Measurements from ENCODE around the gene MRPL50. TPM values are rescaled to one million over a fixed set of nuclear protein-coding genes. Genes with fewer than 3 reads are reported as not detected.

MRPL50 gene
- total RNA-seq, 1 donor from 2014 or later: 11.9 TPM

DNA sequence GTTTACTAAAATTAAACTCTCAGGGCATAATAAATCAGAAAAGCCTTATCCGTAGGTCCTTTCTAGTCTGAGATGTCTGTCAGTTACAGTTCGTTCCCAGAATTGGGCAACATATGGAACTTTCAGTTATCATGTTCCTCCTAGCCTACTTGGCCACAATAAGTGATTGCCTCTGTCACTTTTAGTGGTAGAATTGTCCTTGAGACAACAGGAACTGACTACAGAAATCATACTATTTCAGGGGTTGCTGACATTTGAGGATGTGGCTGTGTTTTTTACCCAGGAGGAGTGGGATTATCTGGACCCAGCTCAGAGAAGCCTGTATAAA is 1.2 kb upstream of the MRPL50 start:
- H3K36me3 Mint-ChIP-seq (ENCODE audit: low read depth, unreplicated experiment): peaks cover 39% of the 10 kb centered on the region
- no peak for TF ChIP-seq CTCF (IDR thresholded peaks at IDR 0.05; ENCODE audit: insufficient read depth, low read depth, low read length)
- no peak for TF ChIP-seq EZH2 (IDR thresholded peaks at IDR 0.05; ENCODE audit: insufficient read depth, low read length)
- H3K9me3 ChIP-seq (ENCODE audit: insufficient read depth, low read depth, low read length): peaks cover 3% of the 10 kb centered on the region
- H3K4me1 Mint-ChIP-seq (ENCODE audit: low read depth, unreplicated experiment): peaks cover 23% of the 10 kb centered on the region
- H3K27ac Mint-ChIP-seq (ENCODE audit: unreplicated experiment): no peak overlapping the region
- no peaks in the 10 kb centered on the region for H3K27me3 Mint-ChIP-seq (ENCODE audit: low read depth, unreplicated experiment)
- H2AFZ ChIP-seq (ENCODE audit: low read depth, low read length): no peak overlapping the region
- H4K20me1 ChIP-seq (ENCODE audit: insufficient read depth, low read length): peaks cover 18% of the 10 kb centered on the region
- DNase-seq (ENCODE audit: low read depth) (no peak), FAIRE-seq (no peak)
- peak overlapping the region; percentile 98 for H3K4me3 Mint-ChIP-seq (ENCODE audit: unreplicated experiment)
- peak overlapping the region; percentile 95 for H3K4me2 ChIP-seq (ENCODE audit: low read length)
- H3K27ac ChIP-seq (ENCODE audit: low read depth, low read length): no peak overlapping the region
- H3K36me3 ChIP-seq (ENCODE audit: insufficient read depth, low read length): peaks cover 26% of the 10 kb centered on the region
- H3K9me3 Mint-ChIP-seq (ENCODE audit: unreplicated experiment): peaks cover 3% of the 10 kb centered on the region
- H3K79me2 ChIP-seq (ENCODE audit: insufficient read depth, low read length): peaks cover 70% of the 10 kb centered on the region
- peak overlapping the region; percentile 100 for H3K9ac ChIP-seq (ENCODE audit: low read length)
- H3K27me3 ChIP-seq (ENCODE audit: insufficient read depth, low read length): no peaks in the 10 kb centered on the region
- H3K4me1 ChIP-seq (ENCODE audit: insufficient read depth, low read length): peaks cover 20% of the 10 kb centered on the region
- H3K4me3 ChIP-seq (ENCODE audit: insufficient read depth, low read depth, low read length): peak overlapping the region; percentile 99

DNA sequence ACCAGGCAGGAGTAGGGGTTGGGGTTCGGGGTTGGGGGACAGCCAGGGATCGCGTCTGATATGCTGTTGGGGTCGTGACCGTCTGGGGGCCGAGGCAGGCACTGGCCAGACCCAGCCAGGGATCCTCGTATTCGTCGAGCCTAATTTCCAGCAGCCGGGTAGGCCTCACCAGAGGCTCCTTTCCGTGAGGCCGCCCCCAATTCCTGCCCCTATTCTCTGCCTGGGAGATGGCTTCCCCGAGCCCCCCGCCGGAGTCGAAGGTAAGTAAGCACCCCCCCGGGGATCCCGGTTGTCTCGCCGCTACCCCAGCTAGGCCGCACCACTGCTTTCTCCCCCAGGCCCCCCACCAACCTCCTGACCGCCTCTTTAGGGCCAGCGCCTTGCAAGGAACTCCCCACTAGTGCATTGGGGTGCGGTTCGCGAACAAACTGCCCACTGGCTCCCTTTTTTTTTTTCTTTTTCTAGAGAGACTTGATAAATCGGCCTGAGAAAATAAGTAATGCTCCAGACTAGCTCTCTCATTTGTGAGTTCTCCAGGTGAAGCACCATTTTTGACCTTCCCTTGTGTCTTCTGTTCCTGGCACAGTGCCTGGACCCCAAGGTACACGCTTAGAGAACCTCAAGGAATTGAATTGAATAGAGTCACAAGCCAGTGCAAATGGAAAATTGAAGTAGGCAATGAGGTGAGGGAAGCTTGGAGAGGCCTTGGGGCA is 668 bp upstream of the MRPL50 start:
- peak overlapping the region; percentile 99 for H3K4me3 ChIP-seq (ENCODE audit: insufficient read depth, low read depth, low read length)
- H3K4me1 Mint-ChIP-seq (ENCODE audit: low read depth, unreplicated experiment): peaks cover 23% of the 10 kb centered on the region
- no peaks in the 10 kb centered on the region for H3K27me3 ChIP-seq (ENCODE audit: insufficient read depth, low read length)
- peak overlapping the region; percentile 98 for H3K4me3 Mint-ChIP-seq (ENCODE audit: unreplicated experiment)
- peaks cover 75% of the 10 kb centered on the region for H3K79me2 ChIP-seq (ENCODE audit: insufficient read depth, low read length)
- peak overlapping the region; percentile 78 for H3K27ac ChIP-seq (ENCODE audit: low read depth, low read length)
- peaks cover 22% of the 10 kb centered on the region for H4K20me1 ChIP-seq (ENCODE audit: insufficient read depth, low read length)
- peak overlapping the region; percentile 100 for H3K9ac ChIP-seq (ENCODE audit: low read length)
- peaks cover 3% of the 10 kb centered on the region for H3K9me3 ChIP-seq (ENCODE audit: insufficient read depth, low read depth, low read length)
- H3K4me1 ChIP-seq (ENCODE audit: insufficient read depth, low read length): peaks cover 20% of the 10 kb centered on the region
- peak overlapping the region; percentile 95 for H3K4me2 ChIP-seq (ENCODE audit: low read length)
- peak overlapping the region; percentile 66 for H2AFZ ChIP-seq (ENCODE audit: low read depth, low read length)
- H3K9me3 Mint-ChIP-seq (ENCODE audit: unreplicated experiment): peaks cover 2% of the 10 kb centered on the region
- H3K36me3 Mint-ChIP-seq (ENCODE audit: low read depth, unreplicated experiment): peaks cover 37% of the 10 kb centered on the region
- H3K27ac Mint-ChIP-seq (ENCODE audit: unreplicated experiment): peak overlapping the region; percentile 98
- TF ChIP-seq EZH2 (IDR thresholded peaks at IDR 0.05; ENCODE audit: insufficient read depth, low read length): no peak
- TF ChIP-seq CTCF (IDR thresholded peaks at IDR 0.05; ENCODE audit: insufficient read depth, low read depth, low read length): no peak
- no peaks in the 10 kb centered on the region for H3K27me3 Mint-ChIP-seq (ENCODE audit: low read depth, unreplicated experiment)
- H3K36me3 ChIP-seq (ENCODE audit: insufficient read depth, low read length): peaks cover 24% of the 10 kb centered on the region
- DNase-seq (ENCODE audit: low read depth) (no peak), FAIRE-seq (no peak)

- FAIRE-seq (no peak), DNase-seq (ENCODE audit: low read depth) (no peak)
- H2AFZ ChIP-seq (ENCODE audit: low read depth, low read length): peak overlapping the region; percentile 97
- peaks cover 12% of the 10 kb centered on the region for H3K36me3 ChIP-seq (ENCODE audit: insufficient read depth, low read length)
- H3K27ac ChIP-seq (ENCODE audit: low read depth, low read length): peak overlapping the region; percentile 98
- H3K4me3 Mint-ChIP-seq (ENCODE audit: unreplicated experiment): peak overlapping the region; percentile 98
- peak overlapping the region; percentile 92 for H3K4me2 ChIP-seq (ENCODE audit: low read length)
- TF ChIP-seq EZH2 (IDR thresholded peaks at IDR 0.05; ENCODE audit: insufficient read depth, low read length): no peak
- TF ChIP-seq CTCF (IDR thresholded peaks at IDR 0.05; ENCODE audit: insufficient read depth, low read depth, low read length): no peak
- no peaks in the 10 kb centered on the region for H3K9me3 ChIP-seq (ENCODE audit: insufficient read depth, low read depth, low read length)
- peak overlapping the region; percentile 100 for H3K9ac ChIP-seq (ENCODE audit: low read length)
- H3K4me1 Mint-ChIP-seq (ENCODE audit: low read depth, unreplicated experiment): peaks cover 23% of the 10 kb centered on the region
- peak overlapping the region; percentile 98 for H3K27ac Mint-ChIP-seq (ENCODE audit: unreplicated experiment)
- H3K4me1 ChIP-seq (ENCODE audit: insufficient read depth, low read length): peaks cover 20% of the 10 kb centered on the region
- no peaks in the 10 kb centered on the region for H3K27me3 Mint-ChIP-seq (ENCODE audit: low read depth, unreplicated experiment)
- H3K36me3 Mint-ChIP-seq (ENCODE audit: low read depth, unreplicated experiment): peaks cover 25% of the 10 kb centered on the region
- H3K79me2 ChIP-seq (ENCODE audit: insufficient read depth, low read length): peaks cover 86% of the 10 kb centered on the region
- H4K20me1 ChIP-seq (ENCODE audit: insufficient read depth, low read length): peaks cover 30% of the 10 kb centered on the region
- H3K27me3 ChIP-seq (ENCODE audit: insufficient read depth, low read length): no peaks in the 10 kb centered on the region
- H3K4me3 ChIP-seq (ENCODE audit: insufficient read depth, low read depth, low read length): peak overlapping the region; percentile 99
- peaks cover 1% of the 10 kb centered on the region for H3K9me3 Mint-ChIP-seq (ENCODE audit: unreplicated experiment)
Observed at GRCh38 chr9:101397746-101398067, 711 bp downstream of the MRPL50 start.

Data from astrocyte (in vitro differentiated cells and primary cell).